ENCODE data around the gene ALKBH7. TPM values are rescaled to one million over a fixed set of nuclear protein-coding genes. Genes with fewer than 3 reads are reported as not detected.

Gene ALKBH7
- total and polyA plus RNA-seq, 9 donors = 0.55 to 118 (median 80.8) TPM

DNA sequence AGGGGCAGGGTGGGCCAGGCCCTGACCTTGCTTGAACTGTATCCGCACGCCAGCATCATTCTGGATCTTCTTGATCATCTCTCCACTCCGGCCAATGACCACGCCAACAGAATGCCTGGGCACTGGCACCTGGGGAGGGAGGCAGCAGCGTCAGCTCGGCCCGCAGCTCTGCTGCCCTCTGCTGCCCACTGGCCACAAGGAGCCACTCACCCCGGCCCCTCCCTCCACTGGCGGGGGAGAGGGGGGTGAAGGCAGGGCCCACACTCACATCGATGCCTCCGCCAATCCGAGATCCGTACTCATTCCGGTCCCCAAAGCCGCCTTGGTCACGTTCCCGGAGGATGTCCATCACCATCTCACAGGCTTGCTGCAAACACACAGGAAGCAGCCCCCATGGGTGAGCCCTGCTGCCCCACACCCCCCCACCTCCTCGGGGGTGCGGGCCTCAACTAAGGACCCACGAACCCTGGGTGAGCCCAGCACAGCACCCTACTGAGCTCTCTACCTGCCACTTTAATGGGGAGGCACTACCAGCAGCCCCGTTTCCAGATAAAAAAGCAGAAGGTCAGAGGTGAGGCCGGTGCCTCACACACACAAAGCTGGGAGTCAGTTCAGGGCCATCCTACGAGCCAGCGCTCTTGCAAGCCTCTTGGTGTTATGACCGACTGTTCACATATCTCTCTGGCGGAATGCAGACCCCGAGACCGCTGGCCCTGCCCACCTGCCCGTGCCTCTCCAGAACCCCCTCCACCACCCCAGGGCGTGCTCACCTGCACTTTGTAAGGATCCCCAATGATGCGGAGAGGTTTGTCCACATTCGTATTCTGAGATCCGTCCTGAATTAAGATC, 45.3 kb downstream of the ALKBH7 start:
- TF ChIP-seq POLR2A (IDR thresholded peaks at IDR 0.05) (no peak), CTCF (IDR thresholded peaks at IDR 0.05) (no peak), EP300 (IDR thresholded peaks at IDR 0.05) (no peak)
- Histone ChIP-seq H3K4me1 (ENCODE audit: insufficient read depth) (peaks cover 1% of the 10 kb centered on the region), H3K27me3 (no peaks in the 10 kb centered on the region), H3K4me3 (no peak overlapping the region), H3K36me3 (no peaks in the 10 kb centered on the region), H3K9me3 (no peaks in the 10 kb centered on the region), H3K27ac (no peak overlapping the region)
- peak in 1 of 5 donors; percentile 45 for DNase-seq
- WGBS, 3 donors = 64 to 67% (median 66%) methylated on average over 32 to 33 of the region's 33 CpGs
- intact Hi-C loops (cut with DNase I) = no loop called here

DNA sequence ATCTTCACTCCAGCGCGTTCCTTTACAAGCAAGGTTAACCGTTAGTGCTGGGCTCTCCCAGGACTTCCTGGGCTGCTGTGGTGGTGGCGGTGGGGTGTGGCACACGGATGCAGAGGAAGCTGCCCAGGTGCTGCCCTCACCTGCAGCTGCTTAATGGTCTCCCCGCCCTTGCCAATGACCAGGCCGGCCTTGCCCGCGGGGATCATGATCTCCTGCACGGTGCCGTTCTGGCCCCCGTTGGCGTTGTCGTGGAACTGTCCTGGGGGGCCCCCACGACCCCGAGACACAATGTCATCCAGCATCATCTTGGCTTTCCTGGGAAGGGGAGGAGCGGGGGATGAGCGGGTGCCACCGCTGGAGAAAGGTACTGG, 46.0 kb downstream of the ALKBH7 start:
- Histone ChIP-seq H3K27me3 (no peaks in the 10 kb centered on the region), H3K4me1 (ENCODE audit: insufficient read depth) (peaks cover 3% of the 10 kb centered on the region), H3K9me3 (no peaks in the 10 kb centered on the region), H3K27ac (no peak overlapping the region), H3K4me3 (no peak overlapping the region), H3K36me3 (no peaks in the 10 kb centered on the region)
- no peak for TF ChIP-seq POLR2A (IDR thresholded peaks at IDR 0.05)
- TF ChIP-seq CTCF (IDR thresholded peaks at IDR 0.05) = no peak
- TF ChIP-seq EP300 (IDR thresholded peaks at IDR 0.05) = no peak
- intact Hi-C loops (cut with DNase I) = no loop called here
- no peak for DNase-seq
- WGBS, 3 donors = 81 to 91% (median 85%) methylated on average over 17 to 19 of the region's 19 CpGs

GRCh38 chr19:6421075-6422014, 48.8 kb downstream of the ALKBH7 start:
- H3K27me3 ChIP-seq = no peaks in the 10 kb centered on the region
- H3K9me3 ChIP-seq = no peaks in the 10 kb centered on the region
- WGBS, 3 donors = 65 to 71% (median 67%) methylated on average over 20 of the region's 20 CpGs
- intact Hi-C loops (cut with DNase I) = loop anchor here in 1 of 4 donors (5.0 to 10.0 kb wide), 2 partner anchors 47 to 871 kb away; partner anchors contain the start of genes ALKBH7, INSR and PSPN
- no peak for DNase-seq
- H3K4me1 ChIP-seq (ENCODE audit: insufficient read depth) = peaks cover 4% of the 10 kb centered on the region
- H3K4me3 ChIP-seq = no peak overlapping the region
- H3K36me3 ChIP-seq = no peaks in the 10 kb centered on the region
- TF ChIP-seq CTCF (IDR thresholded peaks at IDR 0.05) = no peak
- no peak for TF ChIP-seq EP300 (IDR thresholded peaks at IDR 0.05)
- no peak for TF ChIP-seq POLR2A (IDR thresholded peaks at IDR 0.05)
- H3K27ac ChIP-seq = no peak overlapping the region

- TF ChIP-seq CTCF (IDR thresholded peaks at IDR 0.05) (no peak), EP300 (IDR thresholded peaks at IDR 0.05) (no peak), POLR2A (IDR thresholded peaks at IDR 0.05) (no peak)
- WGBS, 3 donors = 1% methylated on average over 20 of the region's 20 CpGs
- peak in 3 of 5 donors; percentile 26 to 52 (median 38) for DNase-seq
Observed at GRCh38 chr19:6423499-6424194, 51.1 kb downstream of the ALKBH7 start.

More at GRCh38 chr19:6423499-6424194, 51.1 kb downstream of the ALKBH7 start:
- no peaks in the 10 kb centered on the region for H3K27me3 ChIP-seq
- intact Hi-C loops (cut with DNase I) = loop anchor here in 1 of 4 donors (5.0 to 10.0 kb wide), 2 partner anchors 49 to 869 kb away; partner anchors contain the start of genes ALKBH7, INSR and PSPN
- peak overlapping the region; percentile 81 for H3K4me3 ChIP-seq
- H3K27ac ChIP-seq = peak overlapping the region; percentile 24 to 80
- H3K4me1 ChIP-seq (ENCODE audit: insufficient read depth) = peaks cover 4% of the 10 kb centered on the region
- no peaks in the 10 kb centered on the region for H3K9me3 ChIP-seq
- H3K36me3 ChIP-seq = no peaks in the 10 kb centered on the region
